CD4-positive, alpha-beta T cell treated with Interleukin-2 at 100 ng/mL for 4 hours (primary cell): ENCODE measurements around the gene PLCD3.
A peak's percentile ranks its signal among the peaks of the same experiment; 100 is the strongest.
"Not testable (repeated sequence)": the region's sequence is repeated elsewhere in the genome, so short reads cannot be mapped to it uniquely, and the experiment has no call there.

ENCODE experiments used
- DNase-seq: peaks from one replicate; pipeline ENCODE4 v3.0.0-alpha.2; 2020; ENCODE audit warnings: low spot score

Gene PLCD3

GRCh38 chr17:45132572-45133463 is 503 bp upstream of the PLCD3 start:
- peak; percentile 66 for DNase-seq

- peak; percentile 39 for DNase-seq
These were observed 547 bp downstream of the PLCD3 start for GRCh38 chr17:45131616-45132319.

- no peak for DNase-seq
These were observed 1.4 kb downstream of the PLCD3 start for GRCh38 chr17:45130681-45131615.

GRCh38 chr17:45129940-45130680 is 2.2 kb downstream of the PLCD3 start:
- DNase-seq: no peak

GRCh38 chr17:45129426-45129939 is 2.8 kb downstream of the PLCD3 start:
- DNase-seq: no peak

GRCh38 chr17:45128989-45129388 is 3.3 kb downstream of the PLCD3 start:
- DNase-seq: no peak

GRCh38 chr17:45128331-45128730 is 4.0 kb downstream of the PLCD3 start:
- DNase-seq: no peak

- DNase-seq: no peak
These were observed 4.6 kb downstream of the PLCD3 start for GRCh38 chr17:45127548-45128300.

GRCh38 chr17:45127207-45127547 is 5.1 kb downstream of the PLCD3 start:
- DNase-seq: no peak

GRCh38 chr17:45125509-45125908 is 6.8 kb downstream of the PLCD3 start:
- DNase-seq: no peak

GRCh38 chr17:45124797-45125122 is 7.6 kb downstream of the PLCD3 start:
- not testable (repeated sequence) for DNase-seq

- peak; percentile 65 for DNase-seq
These were observed 8.2 kb downstream of the PLCD3 start for GRCh38 chr17:45123930-45124796.

GRCh38 chr17:45123076-45123770 is 9.1 kb downstream of the PLCD3 start:
- no peak for DNase-seq

GRCh38 chr17:45121055-45121454 is 11.3 kb downstream of the PLCD3 start:
- DNase-seq: no peak

- no peak for DNase-seq
These were observed 11.8 kb downstream of the PLCD3 start for GRCh38 chr17:45120558-45120957.

GRCh38 chr17:45119964-45120363 is 12.4 kb downstream of the PLCD3 start:
- no peak for DNase-seq

GRCh38 chr17:45118691-45119090 is 13.6 kb downstream of the PLCD3 start:
- DNase-seq: no peak

- DNase-seq: no peak
These were observed 14.3 kb downstream of the PLCD3 start for GRCh38 chr17:45117848-45118646.
